ENCODE measurements around the gene PDE1A. TPM values are rescaled to one million over a fixed set of nuclear protein-coding genes. Genes with fewer than 3 reads are reported as not detected.

Gene PDE1A
- total RNA-seq, 4 donors from 2014 or later, result 0.75 to 8.1 (median 3.8) TPM

DNA sequence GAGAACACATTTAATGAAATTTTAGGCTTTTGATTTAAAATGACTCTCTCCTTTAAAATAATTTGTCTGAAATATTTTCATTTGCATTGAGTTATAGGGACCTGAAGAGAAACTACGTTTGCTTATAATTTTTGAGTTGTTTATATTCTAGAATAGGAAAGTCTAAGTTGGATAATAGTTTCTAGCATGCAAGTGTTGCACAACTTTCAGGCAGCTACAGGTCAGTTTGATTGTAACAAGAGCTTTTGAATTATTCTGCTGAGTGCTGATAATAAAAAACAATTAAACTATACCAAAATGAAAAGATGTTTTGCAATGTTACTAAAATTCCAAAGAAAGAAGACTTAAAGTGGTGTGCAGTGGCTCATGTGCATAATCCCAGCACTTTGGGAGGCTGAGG lies 71.0 kb downstream of the PDE1A start:
- Histone ChIP-seq H3K9me3 (no peaks in the 10 kb centered on the region), H3K36me3 (no peaks in the 10 kb centered on the region), H3K4me1 (peaks cover 6 to 15% (median 10%) of the 10 kb centered on the region in 4 donors), H3K4me3 (no peak overlapping the region), H3K27ac (no peak overlapping the region), H3K27me3 (no peaks in the 10 kb centered on the region)
- in situ Hi-C loops (cut with MboI; ENCODE audit: low pct_ligation_motif_present in 1 of 4, low pct_unique_long_range_greater_than_20kb in 1 of 4, low sequenced_read_pairs in 3 of 4) (no loop called here), intact Hi-C loops (cut with DNase I; ENCODE audit: low total_unique reads) (no loop called here)
- 59 to 87% methylated on average over 1 of the region's 1 CpG for WGBS, 2 donors (ENCODE audit: low coverage in 1 of 2)
- DNase-seq, result no peak
- TF ChIP-seq EP300 (IDR thresholded peaks at IDR 0.05; ENCODE audit: low read depth) (no peak), POLR2AphosphoS5 (IDR thresholded peaks at IDR 0.05) (no peak), POLR2A (IDR thresholded peaks at IDR 0.05) (no peak)
- TF ChIP-seq, protein P1, sequence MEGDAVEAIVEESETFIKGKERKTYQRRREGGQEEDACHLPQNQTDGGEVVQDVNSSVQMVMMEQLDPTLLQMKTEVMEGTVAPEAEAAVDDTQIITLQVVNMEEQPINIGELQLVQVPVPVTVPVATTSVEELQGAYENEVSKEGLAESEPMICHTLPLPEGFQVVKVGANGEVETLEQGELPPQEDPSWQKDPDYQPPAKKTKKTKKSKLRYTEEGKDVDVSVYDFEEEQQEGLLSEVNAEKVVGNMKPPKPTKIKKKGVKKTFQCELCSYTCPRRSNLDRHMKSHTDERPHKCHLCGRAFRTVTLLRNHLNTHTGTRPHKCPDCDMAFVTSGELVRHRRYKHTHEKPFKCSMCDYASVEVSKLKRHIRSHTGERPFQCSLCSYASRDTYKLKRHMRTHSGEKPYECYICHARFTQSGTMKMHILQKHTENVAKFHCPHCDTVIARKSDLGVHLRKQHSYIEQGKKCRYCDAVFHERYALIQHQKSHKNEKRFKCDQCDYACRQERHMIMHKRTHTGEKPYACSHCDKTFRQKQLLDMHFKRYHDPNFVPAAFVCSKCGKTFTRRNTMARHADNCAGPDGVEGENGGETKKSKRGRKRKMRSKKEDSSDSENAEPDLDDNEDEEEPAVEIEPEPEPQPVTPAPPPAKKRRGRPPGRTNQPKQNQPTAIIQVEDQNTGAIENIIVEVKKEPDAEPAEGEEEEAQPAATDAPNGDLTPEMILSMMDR (IDR thresholded peaks at IDR 0.05), result no peak

DNA sequence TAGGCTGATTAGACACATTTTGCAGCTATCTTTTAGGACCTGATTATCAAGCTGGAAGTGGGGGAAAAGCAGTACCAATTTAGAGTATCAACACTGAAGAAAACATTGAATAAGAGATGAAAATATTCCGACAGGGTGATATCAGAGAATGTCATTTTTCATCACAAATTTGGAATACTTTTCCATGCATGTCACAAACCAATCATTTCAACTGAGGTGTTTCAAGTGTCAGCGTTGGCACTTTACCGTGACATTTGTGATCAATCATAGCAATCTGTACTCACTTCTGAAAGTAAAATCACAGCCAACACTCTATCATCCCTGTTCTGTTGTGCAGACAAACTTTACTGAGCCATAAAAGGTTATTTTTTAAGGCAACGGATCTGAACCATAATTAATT lies 75.4 kb downstream of the PDE1A start:
- Histone ChIP-seq H3K9me3 (no peaks in the 10 kb centered on the region), H3K27ac (no peak overlapping the region), H3K27me3 (no peaks in the 10 kb centered on the region), H3K36me3 (no peaks in the 10 kb centered on the region), H3K4me1 (no peaks in the 10 kb centered on the region), H3K4me3 (no peak overlapping the region)
- intact Hi-C loops (cut with DNase I; ENCODE audit: low total_unique reads) (no loop called here), in situ Hi-C loops (cut with MboI; ENCODE audit: low pct_ligation_motif_present in 1 of 4, low pct_unique_long_range_greater_than_20kb in 1 of 4, low sequenced_read_pairs in 3 of 4) (no loop called here)
- DNase-seq, result no peak
- 88 to 94% methylated on average over 4 of the region's 4 CpGs for WGBS, 2 donors (ENCODE audit: low coverage in 1 of 2)
- TF ChIP-seq POLR2A (IDR thresholded peaks at IDR 0.05) (no peak), POLR2AphosphoS5 (IDR thresholded peaks at IDR 0.05) (no peak), EP300 (IDR thresholded peaks at IDR 0.05; ENCODE audit: low read depth) (no peak)
- TF ChIP-seq, protein P1 (IDR thresholded peaks at IDR 0.05), result no peak

DNA sequence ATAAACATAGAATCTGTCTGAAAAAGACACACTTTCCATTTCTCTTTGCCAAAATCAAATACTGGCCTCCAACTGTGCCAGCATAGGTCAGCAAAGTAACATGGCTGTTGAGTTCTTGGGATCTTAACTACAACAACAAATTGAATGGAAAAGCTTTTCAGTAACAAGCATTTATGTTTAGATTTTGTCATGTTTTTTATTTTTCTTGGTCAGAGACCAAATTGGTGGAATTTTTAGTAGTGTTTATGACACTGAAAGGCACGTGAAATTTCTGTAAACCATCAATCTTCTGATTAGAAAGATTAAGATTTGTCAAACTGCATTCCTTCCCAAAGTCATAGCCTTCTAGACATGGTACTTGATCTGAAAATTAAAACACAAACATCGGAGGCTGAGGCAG lies 77.6 kb downstream of the PDE1A start:
- Histone ChIP-seq H3K36me3 (no peaks in the 10 kb centered on the region), H3K4me1 (no peaks in the 10 kb centered on the region), H3K27ac (no peak overlapping the region), H3K4me3 (no peak overlapping the region), H3K9me3 (no peaks in the 10 kb centered on the region), H3K27me3 (no peaks in the 10 kb centered on the region)
- intact Hi-C loops (cut with DNase I; ENCODE audit: low total_unique reads) (no loop called here), in situ Hi-C loops (cut with MboI; ENCODE audit: low pct_ligation_motif_present in 1 of 4, low pct_unique_long_range_greater_than_20kb in 1 of 4, low sequenced_read_pairs in 3 of 4) (no loop called here)
- TF ChIP-seq, protein P1 (IDR thresholded peaks at IDR 0.05), result no peak
- TF ChIP-seq POLR2A (IDR thresholded peaks at IDR 0.05), result no peak
- TF ChIP-seq EP300 (IDR thresholded peaks at IDR 0.05; ENCODE audit: low read depth), result no peak
- no peak for TF ChIP-seq POLR2AphosphoS5 (IDR thresholded peaks at IDR 0.05)
- WGBS, 2 donors (ENCODE audit: low coverage in 1 of 2), result 40 to 45% methylated on average over 2 of the region's 2 CpGs
- DNase-seq, result no peak

DNA sequence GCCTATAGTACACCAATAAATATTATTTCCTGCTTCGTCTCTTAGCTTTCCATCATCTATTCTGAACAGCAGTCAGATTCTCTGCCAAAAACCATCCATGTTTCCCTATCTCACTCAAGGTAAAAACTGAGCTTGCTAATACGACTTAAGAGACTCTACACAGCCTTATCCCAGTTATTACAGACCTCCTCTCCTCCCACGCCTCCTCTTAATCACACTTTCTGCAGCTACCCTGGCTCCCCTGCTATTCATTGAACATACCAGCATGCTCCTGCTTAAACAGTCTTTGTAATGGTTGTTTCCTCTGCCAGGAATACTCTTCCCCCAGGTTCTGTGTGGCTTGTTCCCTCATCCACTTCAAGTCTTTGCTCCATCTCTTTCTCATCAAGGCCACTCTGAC lies 81.5 kb downstream of the PDE1A start:
- Histone ChIP-seq H3K27ac (no peak overlapping the region), H3K4me3 (no peak overlapping the region), H3K27me3 (no peaks in the 10 kb centered on the region), H3K4me1 (no peaks in the 10 kb centered on the region), H3K36me3 (no peaks in the 10 kb centered on the region), H3K9me3 (no peaks in the 10 kb centered on the region)
- WGBS, 2 donors (ENCODE audit: low coverage in 1 of 2), result 80 to 86% methylated on average over 3 of the region's 3 CpGs
- intact Hi-C loops (cut with DNase I; ENCODE audit: low total_unique reads), result no loop called here
- DNase-seq, result no peak
- TF ChIP-seq EP300 (IDR thresholded peaks at IDR 0.05; ENCODE audit: low read depth) (no peak), POLR2A (IDR thresholded peaks at IDR 0.05) (no peak), POLR2AphosphoS5 (IDR thresholded peaks at IDR 0.05) (no peak)
- TF ChIP-seq, protein P1 (IDR thresholded peaks at IDR 0.05), result no peak
- in situ Hi-C loops (cut with MboI; ENCODE audit: low pct_ligation_motif_present in 1 of 4, low pct_unique_long_range_greater_than_20kb in 1 of 4, low sequenced_read_pairs in 3 of 4), result no loop called here
